Fibroblast of pulmonary artery (primary cell): ENCODE data around the gene SPG11.
"Not testable (repeated sequence)": the region's sequence is repeated elsewhere in the genome, so short reads cannot be mapped to it uniquely, and the experiment has no call there.

ENCODE experiments used
- DNase-seq: peaks from one replicate; pipeline ENCODE4 v3.0.0-alpha.2; 2010; ENCODE audit warnings: low read depth
- H3K4me3 ChIP-seq: replicated peaks from 2 replicates; pipeline ENCODE4 v1.5.1; 2011; ENCODE audit warnings: low read depth, mild to moderate bottlenecking, control low read depth, low read length, moderate library complexity
- TF ChIP-seq, protein P1 (sequence below): IDR thresholded peaks from 2 replicates; pipeline ENCODE4 v1.5.1; 2011; ENCODE audit warnings: mild to moderate bottlenecking, control low read depth, low read length, inconsistent platforms; ENCODE audit errors: missing control alignments

The SPG11 gene

DNA sequence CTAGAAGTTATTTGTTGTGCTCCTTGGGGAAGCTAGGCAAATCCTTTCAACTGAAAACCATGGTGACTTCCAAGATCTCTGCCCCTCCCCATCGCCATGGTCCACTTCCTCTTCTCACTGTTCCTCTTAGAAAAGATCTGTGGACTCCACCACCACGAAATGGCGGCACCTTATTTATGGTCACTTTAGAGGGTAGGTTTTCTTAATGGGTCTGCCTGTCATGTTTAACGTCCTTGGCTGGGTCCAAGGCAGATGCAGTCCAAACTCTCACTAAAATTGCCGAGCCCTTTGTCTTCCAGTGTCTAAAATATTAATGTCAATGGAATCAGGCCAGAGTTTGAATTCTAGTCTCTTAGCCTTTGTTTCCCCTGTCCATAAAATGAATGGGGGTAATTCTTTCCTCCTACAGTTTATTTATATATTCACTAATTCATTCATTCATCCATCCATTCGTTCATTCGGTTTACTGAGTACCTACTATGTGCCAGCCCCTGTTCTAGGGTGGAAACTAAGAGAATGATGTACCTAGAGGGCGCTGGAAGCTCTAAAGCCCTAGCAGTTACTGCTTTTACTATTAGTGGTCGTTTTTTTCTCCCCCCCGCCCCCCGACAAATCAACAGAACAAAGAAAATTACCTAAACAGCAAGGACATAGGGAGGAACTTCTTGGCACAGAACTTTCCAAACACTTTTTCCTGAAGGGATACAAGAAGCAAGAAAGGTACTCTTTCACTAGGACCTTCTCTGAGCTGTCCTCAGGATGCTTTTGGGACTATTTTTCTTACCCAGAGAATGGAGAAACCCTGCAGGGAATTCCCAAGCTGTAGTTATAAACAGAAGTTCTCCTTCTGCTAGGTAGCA lies 47.0 kb upstream of the SPG11 start:
- DNase-seq: peak; percentile 41
- TF ChIP-seq, protein P1, sequence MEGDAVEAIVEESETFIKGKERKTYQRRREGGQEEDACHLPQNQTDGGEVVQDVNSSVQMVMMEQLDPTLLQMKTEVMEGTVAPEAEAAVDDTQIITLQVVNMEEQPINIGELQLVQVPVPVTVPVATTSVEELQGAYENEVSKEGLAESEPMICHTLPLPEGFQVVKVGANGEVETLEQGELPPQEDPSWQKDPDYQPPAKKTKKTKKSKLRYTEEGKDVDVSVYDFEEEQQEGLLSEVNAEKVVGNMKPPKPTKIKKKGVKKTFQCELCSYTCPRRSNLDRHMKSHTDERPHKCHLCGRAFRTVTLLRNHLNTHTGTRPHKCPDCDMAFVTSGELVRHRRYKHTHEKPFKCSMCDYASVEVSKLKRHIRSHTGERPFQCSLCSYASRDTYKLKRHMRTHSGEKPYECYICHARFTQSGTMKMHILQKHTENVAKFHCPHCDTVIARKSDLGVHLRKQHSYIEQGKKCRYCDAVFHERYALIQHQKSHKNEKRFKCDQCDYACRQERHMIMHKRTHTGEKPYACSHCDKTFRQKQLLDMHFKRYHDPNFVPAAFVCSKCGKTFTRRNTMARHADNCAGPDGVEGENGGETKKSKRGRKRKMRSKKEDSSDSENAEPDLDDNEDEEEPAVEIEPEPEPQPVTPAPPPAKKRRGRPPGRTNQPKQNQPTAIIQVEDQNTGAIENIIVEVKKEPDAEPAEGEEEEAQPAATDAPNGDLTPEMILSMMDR: peak; percentile 43
- peak overlapping the region; percentile 98 for H3K4me3 ChIP-seq

DNA sequence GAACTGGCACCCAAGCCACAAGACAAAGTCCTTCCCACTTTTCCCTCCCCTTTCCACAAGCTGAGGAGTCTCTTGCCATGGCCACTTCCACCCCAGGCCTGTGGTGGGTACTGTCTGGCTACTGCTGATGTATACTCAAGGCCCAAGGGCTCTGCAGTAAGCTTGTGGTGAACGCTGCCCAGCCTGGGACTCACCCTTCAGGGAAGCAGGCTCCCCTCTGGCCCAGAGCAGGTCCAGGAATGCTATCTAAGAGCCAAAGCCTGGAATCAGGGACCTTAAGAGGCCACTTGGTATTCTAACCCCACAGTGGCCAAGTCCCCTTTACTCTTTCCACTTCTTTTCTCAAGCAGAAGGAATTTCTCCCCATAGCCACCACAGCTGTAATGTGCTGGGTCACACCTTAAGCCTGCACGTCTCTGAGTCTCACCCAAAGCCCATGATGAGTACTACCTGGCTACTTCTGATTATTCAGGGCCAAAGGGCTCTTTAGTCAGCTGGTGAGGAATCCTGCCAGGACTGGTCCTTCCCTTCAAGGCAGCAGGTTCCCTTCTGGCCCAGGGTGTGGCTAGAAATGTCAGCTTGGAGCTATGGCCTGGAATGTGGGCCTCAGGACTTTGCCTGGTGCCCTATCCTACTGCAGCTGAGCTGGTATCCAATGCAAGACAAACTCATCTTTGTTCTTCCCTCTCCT lies 43.6 kb upstream of the SPG11 start:
- TF ChIP-seq, protein P1: no peak
- H3K4me3 ChIP-seq: no peak overlapping the region
- no peak for DNase-seq

DNA sequence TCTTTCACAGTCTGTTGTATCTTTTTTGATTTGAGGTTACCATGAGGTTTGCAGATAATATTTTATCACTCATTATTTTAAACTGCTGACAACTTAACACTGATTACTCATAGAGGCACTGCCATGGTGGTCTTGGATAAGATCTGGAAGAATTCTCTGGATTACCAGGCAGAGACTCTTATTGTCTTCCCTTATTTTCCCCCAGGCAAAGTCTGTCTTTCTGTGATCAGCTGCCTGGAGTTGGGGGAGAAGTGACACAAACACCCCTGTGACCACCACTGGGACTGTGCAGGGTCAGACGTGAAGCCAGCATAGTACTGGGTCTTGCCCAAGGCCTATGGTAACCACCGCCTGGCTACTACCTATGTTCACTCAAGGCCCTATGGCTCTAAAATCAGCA lies 42.9 kb upstream of the SPG11 start:
- no peak for DNase-seq
- TF ChIP-seq, protein P1: no peak
- H3K4me3 ChIP-seq: no peak overlapping the region

DNA sequence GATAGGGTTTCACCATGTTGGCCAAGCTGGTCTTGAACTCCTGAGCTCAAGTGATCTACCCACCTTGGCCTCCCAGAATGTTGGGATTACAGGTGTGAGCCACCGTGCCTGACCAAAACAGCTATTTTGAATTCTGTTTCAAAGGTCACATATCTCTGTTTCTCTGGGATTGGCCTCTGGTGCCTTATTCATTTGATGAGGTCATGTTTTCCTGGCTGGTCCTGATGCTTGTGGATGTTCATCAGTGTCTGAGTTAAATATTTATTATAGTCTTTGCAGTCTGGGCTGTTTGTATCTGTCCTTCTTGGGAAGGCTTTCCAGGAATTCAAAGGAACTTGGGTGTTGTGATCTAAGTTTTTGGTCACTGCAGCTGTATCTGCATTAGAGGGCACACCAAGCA lies 42.5 kb upstream of the SPG11 start:
- no peak overlapping the region for H3K4me3 ChIP-seq
- no peak for DNase-seq
- TF ChIP-seq, protein P1: no peak

DNA sequence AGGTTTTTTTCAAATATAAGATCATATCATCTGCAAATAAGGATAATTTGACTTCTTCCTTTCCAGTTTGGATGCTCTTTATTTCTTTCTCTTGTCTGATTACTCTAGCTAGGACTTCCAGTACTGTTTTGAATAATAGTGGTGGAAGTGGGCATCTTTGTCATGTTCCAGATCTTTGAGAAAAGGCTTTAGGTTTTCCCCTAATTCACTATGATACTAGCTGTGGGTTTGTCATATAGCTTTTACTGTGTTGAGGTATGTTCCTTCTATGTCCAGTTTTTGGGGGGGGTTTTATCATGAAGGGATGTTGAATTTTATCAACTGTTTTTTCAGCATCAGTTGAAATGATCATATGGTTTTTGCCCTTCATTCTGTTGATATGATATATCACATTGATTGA lies 37.2 kb upstream of the SPG11 start:
- H3K4me3 ChIP-seq, DNase-seq: not testable (repeated sequence)

DNA sequence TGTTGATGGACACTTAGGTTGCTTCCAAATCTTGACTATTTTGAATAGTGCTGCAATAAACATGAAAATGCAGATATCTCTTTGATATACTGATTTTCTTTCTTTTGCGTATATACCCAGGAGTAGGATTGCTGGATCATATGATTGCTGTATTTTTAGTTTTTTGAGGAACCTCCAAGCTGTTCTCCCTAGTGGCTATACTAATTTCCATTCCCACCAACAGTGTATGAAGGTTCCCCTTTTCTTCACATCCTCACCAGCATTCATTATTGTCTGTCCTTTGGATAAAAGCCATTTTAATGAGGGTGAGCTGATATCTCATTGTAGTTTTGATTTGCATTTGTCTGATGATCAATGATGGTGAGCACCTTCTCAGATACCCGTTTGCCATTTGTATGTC lies 35.2 kb upstream of the SPG11 start:
- TF ChIP-seq, protein P1: no peak

DNA sequence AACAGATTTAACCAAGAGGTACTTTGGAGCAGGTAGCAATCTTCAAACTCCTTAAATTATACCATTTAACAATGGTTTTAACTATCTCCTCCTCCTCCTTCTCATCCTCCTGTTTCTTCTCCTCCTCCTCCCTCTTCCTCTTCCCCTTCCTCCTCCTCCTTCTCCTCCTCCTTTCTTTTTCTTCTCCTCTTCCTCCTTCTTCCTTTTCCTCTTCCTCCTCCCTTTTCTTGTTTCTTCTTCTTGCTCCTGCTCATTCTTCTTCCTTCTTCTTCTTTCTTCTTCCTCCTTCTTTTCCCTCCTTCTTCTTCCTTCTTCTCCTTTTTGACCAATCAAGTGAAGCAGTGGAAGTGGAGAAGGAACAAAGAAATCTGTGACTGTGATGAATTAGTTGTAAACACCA lies 33.6 kb upstream of the SPG11 start:
- DNase-seq: no peak
- H3K4me3 ChIP-seq: no peak overlapping the region
- TF ChIP-seq, protein P1: no peak

More for the DNA sequence above, 35.2 kb upstream of the SPG11 start:
- DNase-seq: no peak
- H3K4me3 ChIP-seq: no peak overlapping the region
